H9 (cell line): ENCODE measurements around the gene EGFL8. TPM values are rescaled to one million over a fixed set of nuclear protein-coding genes. Genes with fewer than 3 reads are reported as not detected.

Experiments
- DNase-seq: peaks from one replicate; pipeline ENCODE4 v3.0.0-alpha.2; 2017
- H2AFZ ChIP-seq: one replicate; pipeline ENCODE4 v1.6.1; 2013; ENCODE audit warnings: mild to moderate bottlenecking, low read length, control low read depth, moderate library complexity
- H2AK5ac ChIP-seq: 2 replicates; pipeline ENCODE4 v1.6.1; 2013; ENCODE audit warnings: low read length, control low read depth, mixed read lengths; ENCODE audit not compliant: insufficient read length
- H2BK120ac ChIP-seq: one replicate; pipeline ENCODE4 v1.6.1; 2013; ENCODE audit warnings: low read depth, mild to moderate bottlenecking, low read length, control low read depth, inconsistent platforms; ENCODE audit not compliant: poor library complexity, severe bottlenecking
- H2BK12ac ChIP-seq: 2 replicates; pipeline ENCODE4 v1.6.1; 2013; ENCODE audit warnings: low read length, control low read depth, mixed read lengths, low read depth; ENCODE audit not compliant: insufficient read length
- H2BK15ac ChIP-seq: 2 replicates; pipeline ENCODE4 v1.6.1; 2013; ENCODE audit warnings: low read depth, low read length, control low read depth
- H2BK20ac ChIP-seq: one replicate; pipeline ENCODE4 v1.6.1; 2013; ENCODE audit warnings: low read depth, mild to moderate bottlenecking, low read length, control low read depth, inconsistent platforms; ENCODE audit not compliant: poor library complexity, severe bottlenecking
- H2BK5ac ChIP-seq: 2 replicates; pipeline ENCODE4 v1.6.1; 2013; ENCODE audit warnings: low read length, control low read depth, mixed read lengths; ENCODE audit not compliant: insufficient read length
- H3K14ac ChIP-seq: 2 replicates; pipeline ENCODE4 v1.6.1; 2013; ENCODE audit warnings: low read length, control low read depth; ENCODE audit not compliant: insufficient read depth
- H3K18ac ChIP-seq: 2 replicates; pipeline ENCODE4 v1.6.1; 2013; ENCODE audit warnings: low read depth, mild to moderate bottlenecking, mixed read lengths, low read length, control low read depth; ENCODE audit not compliant: insufficient read length
- H3K23ac ChIP-seq: 2 replicates; pipeline ENCODE4 v1.6.1; 2013; ENCODE audit warnings: low read length, control low read depth, mixed read lengths, low read depth; ENCODE audit not compliant: insufficient read length
- H3K23me2 ChIP-seq: 2 replicates; pipeline ENCODE4 v1.6.1; 2013; ENCODE audit warnings: low read depth, mild to moderate bottlenecking, mixed read lengths, low read length, control low read depth; ENCODE audit not compliant: insufficient read length, poor library complexity, severe bottlenecking
- H3K27ac ChIP-seq: 2 replicates; pipeline ENCODE4 v1.5.1; 2013; ENCODE audit warnings: low read length, control low read depth, mixed read lengths, low read depth; ENCODE audit not compliant: insufficient read length
- H3K27me3 ChIP-seq: 2 replicates; pipeline ENCODE4 v1.6.1; 2013; ENCODE audit warnings: low read length, control low read depth, inconsistent platforms; ENCODE audit not compliant: insufficient read depth
- H3K4ac ChIP-seq: 2 replicates; pipeline ENCODE4 v1.6.1; 2013; ENCODE audit warnings: low read depth, mild to moderate bottlenecking, control low read depth, inconsistent platforms, low read length, moderate library complexity
- H3K4me1 ChIP-seq: 2 replicates; pipeline ENCODE4 v1.6.1; 2013; ENCODE audit warnings: low read length, control low read depth, inconsistent platforms; ENCODE audit not compliant: insufficient read depth
- H3K4me2 ChIP-seq: 2 replicates; pipeline ENCODE4 v1.6.1; 2013; ENCODE audit warnings: low read length, control low read depth, mixed read lengths; ENCODE audit not compliant: insufficient read length, insufficient read depth
- H3K56ac ChIP-seq: 2 replicates; pipeline ENCODE4 v1.6.1; 2013; ENCODE audit warnings: low read depth, mild to moderate bottlenecking, mixed read lengths, low read length, control low read depth; ENCODE audit not compliant: insufficient read length
- H3K79me1 ChIP-seq: 2 replicates; pipeline ENCODE4 v1.6.1; 2013; ENCODE audit warnings: low read depth, mild to moderate bottlenecking, moderate library complexity, low read length, control low read depth, inconsistent platforms; ENCODE audit not compliant: insufficient read depth, poor library complexity, severe bottlenecking
- H3K79me2 ChIP-seq: 2 replicates; pipeline ENCODE4 v1.6.1; 2013; ENCODE audit warnings: low read length, control low read depth, inconsistent platforms; ENCODE audit not compliant: insufficient read depth
- H3K9ac ChIP-seq: 2 replicates; pipeline ENCODE4 v1.6.1; 2013; ENCODE audit warnings: low read length, control low read depth, mixed read lengths; ENCODE audit not compliant: insufficient read length; ENCODE audit errors: extremely low read depth
- H3K9me3 ChIP-seq: one replicate; pipeline ENCODE4 v1.6.1; 2013; ENCODE audit warnings: low read depth, low read length, inconsistent platforms; ENCODE audit not compliant: control insufficient read depth
- H3T11ph ChIP-seq: one replicate; pipeline ENCODE4 v1.6.1; 2013; ENCODE audit warnings: mild to moderate bottlenecking, low read length, control low read depth, inconsistent platforms
- H4K20me1 ChIP-seq: one replicate; pipeline ENCODE4 v1.6.1; 2013; ENCODE audit not compliant: control insufficient read depth, insufficient read length, insufficient read depth
- H4K5ac ChIP-seq: 2 replicates; pipeline ENCODE4 v1.6.1; 2013; ENCODE audit warnings: low read depth, mild to moderate bottlenecking, mixed read lengths, low read length, control low read depth; ENCODE audit not compliant: insufficient read length
- H4K8ac ChIP-seq: replicated peaks from 2 replicates; pipeline ENCODE4 v1.6.1; 2013; ENCODE audit warnings: low read length, control low read depth, mixed read lengths, low read depth; ENCODE audit not compliant: insufficient read length
- H4K91ac ChIP-seq: 2 replicates; pipeline ENCODE4 v1.6.1; 2013; ENCODE audit warnings: low read depth, mild to moderate bottlenecking, moderate library complexity, mixed read lengths, low read length, control low read depth; ENCODE audit not compliant: insufficient read length
- H3K27ac Mint-ChIP-seq, 3 experiments: 2 replicates in 2 of 3; 3 replicates in 1 of 3; pipeline ENCODE4 v1.8.0; 2020 to 2021; ENCODE audit warnings: mixed read lengths in 3 of 3, mild to moderate bottlenecking in 1 of 3, moderate library complexity in 1 of 3
- H3K27me3 Mint-ChIP-seq: 2 replicates; pipeline ENCODE4 v1.8.0; 2021; ENCODE audit warnings: low read depth, mild to moderate bottlenecking, moderate library complexity, mixed read lengths
- H3K36me3 Mint-ChIP-seq, 3 experiments: 2 replicates in 2 of 3; 3 replicates in 1 of 3; pipeline ENCODE4 v1.8.0; 2020 to 2021; ENCODE audit warnings: low read depth in 3 of 3, mixed read lengths in 3 of 3; ENCODE audit not compliant: insufficient read depth in 1 of 3
- H3K4me1 Mint-ChIP-seq, 2 experiments: 2 replicates each; pipeline ENCODE4 v1.8.0; 2020; ENCODE audit warnings: mixed read lengths in 2 of 2
- H3K4me3 Mint-ChIP-seq, 2 experiments: 2 replicates in 1 of 2; 3 replicates in 1 of 2; pipeline ENCODE4 v1.8.0; 2020 to 2021; ENCODE audit warnings: mild to moderate bottlenecking in 2 of 2, mixed read lengths in 2 of 2, moderate library complexity in 1 of 2
- H3K9me3 Mint-ChIP-seq, 2 experiments: 2 replicates in 1 of 2; 3 replicates in 1 of 2; pipeline ENCODE4 v1.8.0; 2020; ENCODE audit warnings: mild to moderate bottlenecking in 2 of 2, mixed read lengths in 2 of 2, moderate library complexity in 1 of 2
- CTCF ChIP-seq: fragments of 200-600 bp; sonication (generic); conservative IDR thresholded peaks from 3 replicates; pipeline ENCODE4 v1.8.0; 2021; ENCODE audit warnings: antibody characterized with exemption, mild to moderate bottlenecking
- WGBS: extraction: QIAGEN DNeasy Blood & Tissue Kit; methylation state at CpG from one replicate; pipeline ENCODE4 v1.1.7; 2013; ENCODE audit warnings: missing lambda C conversion rate, low lambda C conversion rate, mixed read lengths; ENCODE audit not compliant: insufficient read length; ENCODE audit errors: extremely low coverage; 5-methylcytosine and 5-hydroxymethylcytosine counted together
- total RNA-seq: library from RNA; stranded (reverse); gene quantifications from 2 replicates; pipeline ENCODE4 v1.2.1, GENCODE V29; 2021

The EGFL8 gene
- total RNA-seq, 1 experiment from 2014 or later, result 27.2 TPM

- Histone ChIP-seq H3K79me1 (no peaks in the 10 kb centered on the region), H2BK12ac (no peak overlapping the region), H2BK120ac (no peak overlapping the region), H3K9ac (no peak overlapping the region), H3K23ac (no peak overlapping the region), H2BK15ac (no peak overlapping the region), H3K27ac (no peak overlapping the region), H3K23me2 (peaks cover 24% of the 10 kb centered on the region), H3K9me3 (no peaks in the 10 kb centered on the region), H3K4ac (no peak overlapping the region), H2BK5ac (no peak overlapping the region), H2BK20ac (no peak overlapping the region), H3K56ac (no peak overlapping the region), H3T11ph (no peak overlapping the region), H3K4me1 (no peaks in the 10 kb centered on the region; the same call in 1 of the 2 replicates), H3K4me2 (no peak overlapping the region), H4K8ac (no peak overlapping the region), H2AK5ac (no peak overlapping the region), H3K18ac (no peak overlapping the region), H3K14ac (no peak overlapping the region), H4K91ac (no peak overlapping the region), H3K27me3 (no peaks in the 10 kb centered on the region; the same call in 1 of the 2 replicates), H4K20me1 (no peaks in the 10 kb centered on the region), H3K79me2 (no peaks in the 10 kb centered on the region; the same call in 1 of the 2 replicates), H4K5ac (no peak overlapping the region), H2AFZ (no peak overlapping the region)
- Mint-ChIP-seq H3K27ac (no peak overlapping the region), H3K27me3 (peaks cover 2% of the 10 kb centered on the region; the same call in 1 of the 2 replicates), H3K9me3 (no peaks in the 10 kb centered on the region), H3K4me3 (no peak overlapping the region), H3K4me1 (peaks cover 21 to 23% of the 10 kb centered on the region in 2 experiments), H3K36me3 (peaks cover 22 to 47% (median 28%) of the 10 kb centered on the region in 3 experiments)
- no peak for TF ChIP-seq CTCF
- DNase-seq, result no peak
- WGBS, result no CpG with 5 or more reads among the region's 9 CpGs
These were observed 7.5 kb upstream of the EGFL8 start for GRCh38 chr6:32156891-32157290.
